ENCODE measurements around the gene SNAPIN.

DNA sequence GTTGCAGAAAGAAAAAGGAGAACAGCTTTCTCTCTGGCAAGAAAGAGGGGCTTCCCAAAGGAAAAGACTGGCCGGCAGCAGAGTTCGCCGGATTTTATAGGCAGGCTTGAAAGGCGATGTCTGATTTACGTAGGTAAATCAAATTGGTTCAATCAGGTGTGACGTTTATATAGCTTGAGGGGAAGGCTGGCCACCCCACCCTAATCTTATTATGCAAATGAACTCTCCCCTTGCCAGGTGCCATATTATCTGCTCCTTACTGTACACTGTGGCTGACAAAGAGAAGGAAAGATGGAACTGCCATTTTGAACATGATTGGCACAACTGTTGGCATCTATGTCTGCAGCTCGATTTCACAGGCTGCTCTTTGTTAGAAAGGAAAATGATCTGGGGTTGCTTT is 52.5 kb downstream of the SNAPIN start:
- TF ChIP-seq, protein P1, sequence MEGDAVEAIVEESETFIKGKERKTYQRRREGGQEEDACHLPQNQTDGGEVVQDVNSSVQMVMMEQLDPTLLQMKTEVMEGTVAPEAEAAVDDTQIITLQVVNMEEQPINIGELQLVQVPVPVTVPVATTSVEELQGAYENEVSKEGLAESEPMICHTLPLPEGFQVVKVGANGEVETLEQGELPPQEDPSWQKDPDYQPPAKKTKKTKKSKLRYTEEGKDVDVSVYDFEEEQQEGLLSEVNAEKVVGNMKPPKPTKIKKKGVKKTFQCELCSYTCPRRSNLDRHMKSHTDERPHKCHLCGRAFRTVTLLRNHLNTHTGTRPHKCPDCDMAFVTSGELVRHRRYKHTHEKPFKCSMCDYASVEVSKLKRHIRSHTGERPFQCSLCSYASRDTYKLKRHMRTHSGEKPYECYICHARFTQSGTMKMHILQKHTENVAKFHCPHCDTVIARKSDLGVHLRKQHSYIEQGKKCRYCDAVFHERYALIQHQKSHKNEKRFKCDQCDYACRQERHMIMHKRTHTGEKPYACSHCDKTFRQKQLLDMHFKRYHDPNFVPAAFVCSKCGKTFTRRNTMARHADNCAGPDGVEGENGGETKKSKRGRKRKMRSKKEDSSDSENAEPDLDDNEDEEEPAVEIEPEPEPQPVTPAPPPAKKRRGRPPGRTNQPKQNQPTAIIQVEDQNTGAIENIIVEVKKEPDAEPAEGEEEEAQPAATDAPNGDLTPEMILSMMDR (IDR thresholded peaks at IDR 0.05), result no peak
- no peak for TF ChIP-seq POLR2A (IDR thresholded peaks at IDR 0.05)

All from esophagus squamous epithelium (tissue), 4 donors.